Lung (tissue), 12 donors: ENCODE data around the gene PNKD. TPM values are rescaled to one million over a fixed set of nuclear protein-coding genes. Genes with fewer than 3 reads are reported as not detected.

ENCODE experiments used
- ATAC-seq: fragments of 200-7000 bp; cut with Tn5 transposase; one replicate; pipeline ENCODE4 v1.9.1; 2020; ENCODE audit warnings: moderate number of reproducible peaks; ENCODE audit not compliant: insufficient read depth, low FRiP score
- DNase-seq, 3 donors: peaks; one replicate each; pipeline ENCODE4 v3.0.0-alpha.2; 2013 to 2017
- H3K27ac ChIP-seq, 2 donors: one replicate each; pipeline ENCODE4 v1.5.1; 2013; ENCODE audit warnings: mild to moderate bottlenecking in 2 of 2, moderate library complexity in 2 of 2, control low read depth in 1 of 2, inconsistent platforms in 1 of 2, low read depth in 1 of 2, low read length in 1 of 2
- H3K27me3 ChIP-seq, 3 donors: one replicate each; pipeline ENCODE4 v1.5.1; 2013; ENCODE audit warnings: low read length in 2 of 3; ENCODE audit not compliant: control insufficient read depth in 3 of 3, insufficient read depth in 3 of 3
- H3K36me3 ChIP-seq, 4 donors: one replicate each; pipeline ENCODE4 v1.5.1; 2013; ENCODE audit warnings: low read length in 4 of 4, mild to moderate bottlenecking in 1 of 4, moderate library complexity in 1 of 4; ENCODE audit not compliant: control insufficient read depth in 4 of 4, insufficient read depth in 4 of 4
- H3K4me1 ChIP-seq, 5 donors: one replicate each; pipeline ENCODE4 v1.5.1; 2013; ENCODE audit warnings: low read length in 5 of 5, mild to moderate bottlenecking in 2 of 5, moderate library complexity in 1 of 5; ENCODE audit not compliant: control insufficient read depth in 5 of 5, insufficient read depth in 5 of 5
- H3K4me3 ChIP-seq: one replicate; pipeline ENCODE4 v1.5.1; 2013; ENCODE audit warnings: mild to moderate bottlenecking, control low read depth, moderate library complexity
- H3K9ac ChIP-seq, 2 donors: one replicate each; pipeline ENCODE4 v1.5.1; 2013; ENCODE audit warnings: low read length in 2 of 2, control low read depth in 1 of 2; ENCODE audit not compliant: insufficient read depth in 1 of 2
- H3K9me3 ChIP-seq, 4 donors: one replicate each; pipeline ENCODE4 v1.5.1; 2013; ENCODE audit warnings: low read length in 3 of 4, mild to moderate bottlenecking in 1 of 4, moderate library complexity in 1 of 4; ENCODE audit not compliant: control insufficient read depth in 4 of 4, insufficient read depth in 3 of 4
- WGBS, 2 donors: extraction: QIAGEN DNeasy Blood & Tissue Kit; methylation state at CpG; one replicate each; pipeline ENCODE4 v1.1.7; 2013; 5-methylcytosine and 5-hydroxymethylcytosine counted together
- polyA plus RNA-seq, 2 donors: library from polyadenylated mRNA; stranded (reverse); fragments of 200-250 nt; gene quantifications; one replicate each; pipeline ENCODE4 v1.2.1, GENCODE V29; 2013
- total RNA-seq, 2 donors: library from RNA; depleted of rRNA in 1 of 2; stranded (reverse); fragments of >200 nt in 1 of 2; gene quantifications; one replicate each; pipeline ENCODE4 v1.2.1, GENCODE V29; 2014 to 2021
- TF ChIP-seq, protein P1 (sequence below): IDR thresholded peaks from 2 replicates; pipeline ENCODE4 v1.5.1; 2012; ENCODE audit warnings: mild to moderate bottlenecking; ENCODE audit errors: control extremely low read depth, extremely low read depth
- donor health status: control.
- donor health status: control.
- donor health status: Bipolar disorder and iron deficiency.
- donor health status: healthy.
- donor health status: DM: yes; HTN: yes; CAD: no.

PNKD gene
- total and polyA plus RNA-seq, 4 donors, result 83.8 to 137 (median 114) TPM

DNA sequence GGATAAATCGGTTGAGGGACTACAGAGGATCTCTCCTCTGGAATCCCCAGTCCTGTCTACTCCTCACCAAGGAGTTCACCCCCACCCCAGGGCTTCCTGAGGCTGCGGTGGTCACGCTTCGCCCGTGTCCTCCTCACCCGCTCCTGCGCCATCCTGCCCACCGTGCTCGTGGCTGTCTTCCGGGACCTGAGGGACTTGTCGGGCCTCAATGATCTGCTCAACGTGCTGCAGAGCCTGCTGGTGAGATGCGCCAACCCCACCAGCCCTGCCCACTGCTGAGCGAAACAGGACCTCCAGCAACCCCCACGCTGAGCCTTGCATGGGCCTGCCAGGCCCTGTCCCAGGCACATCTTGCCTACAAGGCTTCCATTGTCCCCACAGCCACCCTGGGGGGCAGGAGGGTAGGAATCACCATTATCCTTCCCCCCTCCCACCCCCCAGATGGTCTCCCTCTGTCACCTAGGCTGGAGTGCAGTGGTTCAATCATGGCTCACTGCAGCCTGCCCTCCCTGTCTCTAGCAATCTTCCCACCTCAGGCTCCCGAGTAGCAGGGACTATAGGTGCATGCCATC, 122.7 kb downstream of the PNKD start:
- no peak for DNase-seq
- peaks cover 0 to 20% (median 8%) of the 10 kb centered on the region in 5 donors for H3K4me1 ChIP-seq
- 80% methylated on average over 16 of the region's 16 CpGs for whole genome bisulfite sequencing, 2 donors

DNA sequence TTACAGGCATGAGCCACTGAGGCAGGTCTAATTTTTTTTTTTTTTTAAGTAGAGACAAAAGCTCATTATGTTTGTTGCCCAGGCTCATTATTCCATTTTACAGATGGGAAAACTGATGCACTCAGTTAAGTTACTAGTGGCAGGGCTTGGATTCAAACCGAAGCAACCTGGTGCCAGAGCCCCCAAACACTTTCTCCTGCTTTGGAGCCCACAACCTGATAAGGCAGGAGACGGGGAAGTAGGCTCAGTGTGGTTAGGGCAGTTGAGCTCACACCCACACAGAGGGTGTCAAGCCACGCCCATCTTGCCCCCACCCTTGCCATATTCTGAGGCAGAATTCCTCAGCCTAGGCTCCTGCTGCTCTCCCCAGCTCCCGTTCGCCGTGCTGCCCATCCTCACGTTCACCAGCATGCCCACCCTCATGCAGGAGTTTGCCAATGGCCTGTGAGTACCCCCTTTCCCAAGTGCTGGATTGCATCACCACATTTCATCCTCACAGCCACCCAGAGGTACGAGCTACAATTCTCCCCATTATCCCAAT, 123.5 kb downstream of the PNKD start:
- H3K27me3 ChIP-seq, result no peaks in the 10 kb centered on the region
- no peak overlapping the region for H3K27ac ChIP-seq
- no peak overlapping the region for H3K9ac ChIP-seq
- H3K4me1 ChIP-seq, result peaks cover 0 to 23% (median 8%) of the 10 kb centered on the region in 5 donors
- TF ChIP-seq, protein P1, sequence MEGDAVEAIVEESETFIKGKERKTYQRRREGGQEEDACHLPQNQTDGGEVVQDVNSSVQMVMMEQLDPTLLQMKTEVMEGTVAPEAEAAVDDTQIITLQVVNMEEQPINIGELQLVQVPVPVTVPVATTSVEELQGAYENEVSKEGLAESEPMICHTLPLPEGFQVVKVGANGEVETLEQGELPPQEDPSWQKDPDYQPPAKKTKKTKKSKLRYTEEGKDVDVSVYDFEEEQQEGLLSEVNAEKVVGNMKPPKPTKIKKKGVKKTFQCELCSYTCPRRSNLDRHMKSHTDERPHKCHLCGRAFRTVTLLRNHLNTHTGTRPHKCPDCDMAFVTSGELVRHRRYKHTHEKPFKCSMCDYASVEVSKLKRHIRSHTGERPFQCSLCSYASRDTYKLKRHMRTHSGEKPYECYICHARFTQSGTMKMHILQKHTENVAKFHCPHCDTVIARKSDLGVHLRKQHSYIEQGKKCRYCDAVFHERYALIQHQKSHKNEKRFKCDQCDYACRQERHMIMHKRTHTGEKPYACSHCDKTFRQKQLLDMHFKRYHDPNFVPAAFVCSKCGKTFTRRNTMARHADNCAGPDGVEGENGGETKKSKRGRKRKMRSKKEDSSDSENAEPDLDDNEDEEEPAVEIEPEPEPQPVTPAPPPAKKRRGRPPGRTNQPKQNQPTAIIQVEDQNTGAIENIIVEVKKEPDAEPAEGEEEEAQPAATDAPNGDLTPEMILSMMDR, result no peak
- ATAC-seq, result no peak
- WGBS, 2 donors, result 39 to 61% methylated on average over 8 of the region's 8 CpGs
- DNase-seq, result no peak
- H3K9me3 ChIP-seq, result no peaks in the 10 kb centered on the region
- H3K36me3 ChIP-seq, result no peaks in the 10 kb centered on the region
- H3K4me3 ChIP-seq, result no peak overlapping the region

More for the DNA sequence above, 122.7 kb downstream of the PNKD start:
- Histone ChIP-seq H3K27ac (no peak overlapping the region), H3K9ac (no peak overlapping the region), H3K36me3 (no peaks in the 10 kb centered on the region), H3K27me3 (no peaks in the 10 kb centered on the region), H3K9me3 (no peaks in the 10 kb centered on the region), H3K4me3 (no peak overlapping the region)
- TF ChIP-seq, protein P1, result no peak
- no peak for ATAC-seq

DNA sequence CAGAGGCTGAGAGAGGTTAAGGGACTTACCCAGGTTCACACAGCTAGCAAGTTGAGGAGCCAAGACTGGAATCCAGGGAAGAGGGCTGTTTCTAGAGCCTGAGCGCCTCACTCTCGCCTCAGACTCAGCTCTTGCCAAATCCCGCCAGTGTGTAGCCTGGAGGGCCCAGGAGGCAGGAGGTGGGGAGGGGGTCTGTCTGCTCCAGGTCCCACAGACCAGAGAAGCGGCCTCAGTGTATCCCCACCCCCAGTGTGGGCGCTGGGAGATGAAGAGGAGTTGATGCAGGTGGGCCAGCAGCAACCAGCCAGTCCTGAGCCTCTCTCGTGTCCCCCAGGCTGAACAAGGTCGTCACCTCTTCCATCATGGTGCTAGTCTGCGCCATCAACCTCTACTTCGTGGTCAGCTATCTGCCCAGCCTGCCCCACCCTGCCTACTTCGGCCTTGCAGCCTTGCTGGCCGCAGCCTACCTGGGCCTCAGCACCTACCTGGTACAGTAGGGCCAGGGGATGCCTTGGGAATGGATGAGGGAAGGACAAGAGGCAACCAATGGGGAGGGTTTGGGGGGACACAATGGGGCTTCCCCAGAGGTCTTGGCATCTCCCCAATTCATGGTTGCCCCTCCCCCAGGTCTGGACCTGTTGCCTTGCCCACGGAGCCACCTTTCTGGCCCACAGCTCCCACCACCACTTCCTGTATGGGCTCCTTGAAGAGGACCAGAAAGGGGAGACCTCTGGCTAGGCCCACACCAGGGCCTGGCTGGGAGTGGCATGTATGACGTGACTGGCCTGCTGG, 124.2 kb downstream of the PNKD start:
- H3K27ac ChIP-seq, result peak overlapping the region in 1 of 2 donors; percentile 35
- peaks cover 0 to 23% (median 8%) of the 10 kb centered on the region in 5 donors for H3K4me1 ChIP-seq
- 78 to 80% methylated on average over 13 of the region's 13 CpGs for WGBS, 2 donors

More for the DNA sequence above, 124.2 kb downstream of the PNKD start:
- no peaks in the 10 kb centered on the region for H3K27me3 ChIP-seq
- H3K9me3 ChIP-seq, result no peaks in the 10 kb centered on the region
- H3K4me3 ChIP-seq, result no peak overlapping the region
- no peaks in the 10 kb centered on the region for H3K36me3 ChIP-seq
- no peak for ATAC-seq
- TF ChIP-seq, protein P1, result no peak
- H3K9ac ChIP-seq, result no peak overlapping the region
- DNase-seq, result no peak
